Measurements from ENCODE around the gene OR52D1.

OR52D1 gene

GRCh38 chr11:5488385-5488784 lies at the start of gene OR52D1:
OR52D1 (plus strand) TSS chr11:5488685; CDS start chr11:5488707, 22 bp downstream.
- no peak for DNase-seq

DNA sequence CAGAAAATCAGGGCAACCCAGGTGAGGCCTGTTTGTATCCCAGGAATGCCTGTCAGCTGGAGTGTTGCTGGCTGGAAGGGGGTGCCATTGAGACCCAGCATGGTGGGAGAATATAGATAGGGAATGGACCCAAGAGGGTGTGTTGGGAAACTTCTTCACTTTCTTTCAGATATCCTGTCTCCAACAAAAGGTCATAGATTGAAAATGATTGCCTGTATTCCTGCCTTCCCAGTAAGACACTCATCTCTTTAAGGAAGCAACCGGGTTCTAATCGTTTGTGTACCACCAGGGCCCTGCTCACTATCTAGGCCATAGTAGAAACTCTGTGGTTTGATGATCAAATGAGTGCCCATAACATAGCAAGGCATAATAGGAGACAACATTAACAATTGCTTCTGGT lies 47.1 kb upstream of the OR52D1 start, which contains the start of gene OR51I1:
OR51I1 (minus strand) TSS at position 101 of the 400 bp plus-strand sequence; CDS start at position 101, 0 bp downstream.
- DNase-seq: no peak

- no peak for DNase-seq
These were observed 44.6 kb upstream of the OR52D1 start for GRCh38 chr11:5443835-5444393.

- DNase-seq: no peak
These were observed 39.5 kb upstream of the OR52D1 start, which contains the start of gene OR51I2 for GRCh38 chr11:5449023-5449422. OR51I2 (plus strand) TSS chr11:5449323; CDS start chr11:5453489, 4,166 bp downstream.

DNA sequence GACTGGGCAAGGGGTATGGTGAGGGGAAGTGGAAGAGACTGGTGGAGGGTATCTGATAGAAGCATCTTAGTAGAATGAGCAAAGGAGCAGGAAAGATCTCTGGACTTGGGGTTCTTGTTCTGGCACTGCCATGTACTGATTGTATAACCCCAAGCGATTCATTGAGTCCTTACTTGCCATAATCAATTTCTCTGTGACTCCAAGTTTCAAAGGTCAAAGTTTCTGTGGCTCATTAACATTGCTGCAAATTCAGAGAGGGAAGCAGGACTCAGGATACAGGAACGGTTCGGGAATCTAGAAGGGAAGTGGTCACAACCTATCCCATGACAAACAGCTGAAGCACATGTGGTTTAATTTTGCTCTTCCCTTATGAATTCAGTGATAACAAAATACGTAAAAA lies 39.1 kb upstream of the OR52D1 start:
- DNase-seq: no peak

DNA sequence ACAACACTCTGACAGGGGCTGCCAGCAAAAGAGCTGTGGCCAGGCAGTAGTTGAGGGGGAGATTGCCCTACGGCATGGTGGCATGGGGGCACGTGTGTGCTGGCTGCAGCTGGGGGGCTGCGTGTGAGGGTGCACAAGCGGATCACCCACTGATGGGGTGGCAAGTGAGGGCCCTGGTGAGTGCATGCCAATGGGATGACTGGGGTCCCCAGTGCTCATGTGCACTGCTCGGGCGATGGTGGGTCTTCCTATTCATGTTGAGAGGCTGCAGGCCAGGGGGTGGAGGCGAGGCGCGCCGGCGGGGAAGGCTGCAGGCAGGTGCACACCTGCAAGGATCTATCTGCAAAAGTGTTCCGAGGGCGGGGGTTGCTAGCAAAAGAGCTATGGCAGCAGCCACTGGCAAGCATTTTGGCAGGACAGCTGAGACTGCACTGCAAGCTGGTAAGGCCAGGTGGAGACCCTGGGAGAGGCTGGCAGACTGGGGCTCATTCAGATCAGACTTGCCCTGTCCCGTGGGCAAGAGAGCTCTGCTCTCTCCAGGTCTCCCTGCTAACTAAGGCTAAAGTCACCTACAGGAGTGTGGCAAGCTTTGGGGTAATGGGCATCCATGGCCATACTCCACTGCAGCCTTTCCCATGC lies 27.4 kb upstream of the OR52D1 start:
- no peak for DNase-seq

DNA sequence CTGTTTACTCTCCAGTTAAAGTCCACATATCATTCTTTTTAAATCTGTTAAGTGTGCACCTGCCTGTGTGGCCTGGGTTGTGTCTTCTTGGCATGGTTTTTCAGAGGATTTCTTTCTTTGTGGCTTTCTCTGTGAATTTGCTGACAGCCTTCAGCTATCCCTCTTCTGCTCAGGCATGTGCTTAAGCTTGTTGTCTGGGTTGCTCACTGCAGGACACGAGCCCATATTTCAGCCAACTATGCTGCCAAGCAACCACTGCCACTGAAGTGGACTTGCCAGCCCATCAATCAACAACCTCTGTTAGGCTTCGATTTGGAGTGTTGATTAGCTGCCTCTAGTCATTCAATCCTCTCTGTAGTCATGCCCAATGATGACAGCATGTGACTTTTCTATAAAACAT lies 21.0 kb upstream of the OR52D1 start:
- no peak for DNase-seq

DNA sequence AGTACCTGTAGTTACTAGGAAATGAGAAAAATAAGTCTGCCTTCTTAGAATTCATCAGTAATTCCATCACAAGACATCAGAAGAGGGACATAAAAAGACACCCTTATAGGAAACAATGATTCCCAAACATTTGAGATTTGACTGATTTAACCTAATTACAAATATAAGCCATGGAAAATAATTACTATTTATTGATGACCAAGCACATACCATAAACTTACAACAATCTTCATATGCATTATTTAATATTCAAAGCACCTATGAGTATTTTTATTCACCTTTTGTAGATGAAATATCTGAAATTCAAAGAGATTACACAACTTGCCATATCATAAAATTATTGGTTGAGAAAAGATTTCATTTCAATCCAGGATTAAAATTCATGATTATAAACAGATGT lies 14.6 kb upstream of the OR52D1 start:
- DNase-seq: no peak

DNA sequence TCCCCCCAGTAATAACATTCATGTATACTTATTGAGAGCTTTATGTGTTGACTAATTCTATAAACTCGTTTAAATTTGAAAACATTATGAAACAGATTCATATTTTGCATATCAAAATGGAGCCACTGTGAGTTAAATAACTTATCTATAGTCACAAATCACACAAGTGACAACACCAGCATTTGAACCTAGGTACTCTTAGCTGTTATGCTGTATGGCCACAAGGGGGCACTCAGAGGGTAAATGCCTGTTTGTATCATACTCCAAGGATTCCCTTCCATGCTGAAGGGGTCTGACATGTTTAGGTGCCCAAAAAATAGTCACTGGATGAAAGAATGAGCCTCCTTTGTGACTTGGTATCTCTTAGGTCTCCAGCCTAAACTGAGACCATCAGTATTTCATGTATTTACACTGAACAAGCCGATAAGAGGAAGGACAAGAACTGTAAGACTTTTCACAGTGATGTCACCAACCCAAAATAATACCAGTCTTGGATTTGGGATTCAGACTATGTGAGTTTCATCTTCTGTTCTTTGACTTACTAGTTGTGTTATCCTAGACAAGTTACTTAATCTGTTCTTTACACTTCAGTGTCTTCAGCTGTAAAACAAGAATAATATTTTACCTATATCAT lies 12.2 kb upstream of the OR52D1 start:
- no peak for DNase-seq

GRCh38 chr11:5486003-5486402 lies 2.5 kb upstream of the OR52D1 start:
- no peak for DNase-seq

DNA sequence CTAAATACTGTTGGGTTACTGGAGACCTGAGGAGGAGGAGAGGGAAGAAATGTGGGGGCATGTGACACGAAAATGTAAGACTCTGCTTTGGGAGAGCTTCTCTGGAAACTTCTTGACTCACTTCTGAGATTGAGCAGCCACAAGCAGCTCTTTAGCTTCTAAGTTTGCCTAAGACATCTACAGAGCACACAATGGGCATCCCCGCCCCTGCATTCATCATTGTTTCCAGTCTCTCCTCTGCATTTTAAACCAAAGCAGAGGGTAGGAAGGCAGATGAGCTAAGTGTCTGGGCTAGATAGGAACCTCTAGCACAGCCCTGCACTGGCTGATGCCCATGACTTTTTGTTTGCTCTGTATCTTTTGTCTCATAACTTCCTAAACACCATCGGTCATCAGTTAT lies 2.1 kb upstream of the OR52D1 start:
- DNase-seq: no peak

DNA sequence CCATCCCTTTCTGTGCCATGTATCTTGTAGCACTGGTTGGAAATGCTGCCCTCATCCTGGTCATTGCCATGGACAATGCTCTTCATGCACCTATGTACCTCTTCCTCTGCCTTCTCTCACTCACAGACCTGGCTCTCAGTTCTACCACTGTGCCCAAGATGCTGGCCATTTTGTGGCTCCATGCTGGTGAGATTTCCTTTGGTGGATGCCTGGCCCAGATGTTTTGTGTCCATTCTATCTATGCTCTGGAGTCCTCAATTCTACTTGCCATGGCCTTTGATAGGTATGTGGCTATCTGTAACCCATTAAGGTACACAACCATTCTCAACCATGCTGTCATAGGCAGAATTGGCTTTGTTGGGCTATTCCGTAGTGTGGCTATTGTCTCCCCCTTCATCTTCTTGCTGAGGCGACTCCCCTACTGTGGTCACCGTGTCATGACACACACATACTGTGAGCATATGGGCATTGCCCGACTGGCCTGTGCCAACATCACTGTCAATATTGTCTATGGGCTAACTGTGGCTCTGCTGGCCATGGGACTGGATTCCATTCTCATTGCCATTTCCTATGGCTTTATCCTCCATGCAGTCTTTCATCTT lies 414 bp downstream of the OR52D1 start:
- DNase-seq: no peak

DNA sequence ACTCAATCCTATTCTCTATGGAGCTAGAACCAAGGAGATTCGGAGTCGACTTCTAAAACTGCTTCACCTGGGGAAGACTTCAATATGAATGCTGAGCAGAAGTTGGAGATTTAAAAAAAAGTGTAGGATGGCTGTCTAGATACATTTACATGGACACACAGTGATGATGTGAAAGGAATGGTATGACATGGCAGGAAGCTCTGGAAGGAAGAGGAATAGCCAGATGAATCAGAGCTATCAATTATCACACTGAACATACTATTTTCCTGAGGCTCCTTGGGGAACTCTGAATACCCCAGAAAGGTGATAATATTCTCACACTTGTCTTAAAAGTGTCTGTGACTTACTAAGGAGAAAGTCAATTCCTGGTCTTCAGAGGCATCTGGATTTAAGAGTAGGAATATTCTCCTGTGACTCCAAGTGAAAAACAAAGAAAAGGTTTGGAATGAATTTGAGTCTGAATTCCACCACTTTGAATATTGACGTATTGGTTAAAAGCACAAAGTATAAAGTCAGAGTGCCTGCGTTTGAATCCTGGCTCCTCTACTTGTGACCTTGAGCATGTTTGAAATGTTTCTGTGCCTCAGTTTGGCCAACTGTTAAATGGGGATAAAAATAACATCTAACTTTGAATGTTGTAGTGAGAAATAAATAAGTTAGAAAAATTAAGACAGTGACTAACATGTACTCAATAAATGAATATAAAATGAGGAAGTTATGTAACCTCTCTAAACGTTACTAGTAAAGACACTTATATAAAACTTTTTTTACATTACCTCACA lies 1.3 kb downstream of the OR52D1 start:
- DNase-seq: no peak

- no peak for DNase-seq
These were observed 11.2 kb downstream of the OR52D1 start for GRCh38 chr11:5499671-5500070.

DNA sequence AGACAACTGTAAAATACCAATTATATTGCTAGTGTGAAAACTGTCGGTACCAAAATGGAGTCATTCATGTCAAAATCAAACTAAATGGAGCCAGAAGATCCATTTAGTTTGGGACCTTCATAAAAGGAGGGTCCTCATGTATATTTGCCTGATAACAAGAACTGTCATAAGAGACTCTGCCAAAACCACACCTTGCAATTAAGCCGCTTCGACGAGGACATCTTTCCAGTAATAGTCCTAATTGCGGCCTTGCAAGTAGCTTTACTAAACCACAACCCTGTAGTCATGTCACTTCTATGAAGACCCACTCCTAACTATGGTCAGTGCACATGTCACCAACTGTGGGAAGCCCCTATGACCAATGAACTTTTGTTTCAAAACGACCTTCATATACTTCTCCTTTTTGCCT lies 11.9 kb downstream of the OR52D1 start:
- DNase-seq: no peak

GRCh38 chr11:5504403-5504921 lies 16.0 kb downstream of the OR52D1 start:
- DNase-seq: no peak

- DNase-seq: no peak
These were observed 17.0 kb downstream of the OR52D1 start for GRCh38 chr11:5505363-5506048.

DNA sequence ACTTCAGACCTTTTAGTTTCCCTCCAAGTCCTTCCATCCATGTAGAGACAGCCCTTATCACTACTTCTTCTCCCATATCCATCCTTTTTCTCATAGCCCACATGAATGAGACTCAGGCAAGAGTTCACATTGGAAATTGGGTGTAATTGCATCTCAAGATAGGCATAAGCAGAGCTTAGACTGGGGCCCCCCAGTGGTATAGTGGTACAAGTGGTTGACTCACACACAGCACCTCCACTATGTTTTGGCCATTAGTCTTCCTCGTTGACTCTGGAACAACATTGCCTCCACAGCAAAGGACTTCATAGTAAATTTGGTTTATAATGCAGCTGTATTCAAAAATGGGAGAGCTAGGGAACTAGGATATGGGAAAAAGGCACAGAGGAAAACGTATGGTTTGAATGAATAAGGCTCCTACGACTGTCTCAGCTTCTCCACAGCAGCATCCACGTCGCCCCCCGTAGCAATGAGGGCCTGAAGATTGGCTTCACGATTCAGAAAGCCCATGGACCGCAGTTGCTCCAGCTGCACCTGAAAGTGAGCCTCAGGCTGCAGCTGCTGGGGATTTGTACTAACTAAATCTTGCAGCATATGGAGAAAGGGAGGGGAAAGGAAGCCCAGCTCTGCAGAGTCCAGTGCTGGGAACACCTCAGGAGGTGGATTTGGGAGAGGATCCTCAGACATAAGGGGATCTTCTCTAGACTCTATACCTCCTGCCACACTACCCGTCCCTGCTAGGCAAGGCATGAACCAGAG lies 18.9 kb downstream of the OR52D1 start:
- DNase-seq: no peak

- no peak for DNase-seq
These were observed 19.4 kb downstream of the OR52D1 start for GRCh38 chr11:5507933-5508305.

DNA sequence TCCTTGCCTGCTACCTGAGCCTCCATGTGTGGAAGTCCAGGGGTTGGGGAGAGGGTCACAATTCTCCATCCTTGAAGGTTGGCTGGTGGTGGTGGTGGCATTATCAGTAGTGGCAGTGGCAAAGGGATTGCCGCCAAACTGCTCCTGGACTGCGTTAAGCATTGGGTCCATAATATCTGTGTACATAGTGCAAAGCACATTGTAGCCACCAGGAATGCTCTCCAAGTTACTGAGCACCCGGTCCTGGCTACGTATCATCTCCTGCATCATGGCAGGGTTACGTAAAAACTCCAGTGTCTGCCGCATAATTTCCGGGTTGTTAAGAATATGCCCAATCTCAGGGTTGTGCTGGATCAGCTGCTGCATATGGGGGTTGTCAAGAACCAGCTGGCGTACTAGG lies 20.1 kb downstream of the OR52D1 start:
- no peak for DNase-seq

DNA sequence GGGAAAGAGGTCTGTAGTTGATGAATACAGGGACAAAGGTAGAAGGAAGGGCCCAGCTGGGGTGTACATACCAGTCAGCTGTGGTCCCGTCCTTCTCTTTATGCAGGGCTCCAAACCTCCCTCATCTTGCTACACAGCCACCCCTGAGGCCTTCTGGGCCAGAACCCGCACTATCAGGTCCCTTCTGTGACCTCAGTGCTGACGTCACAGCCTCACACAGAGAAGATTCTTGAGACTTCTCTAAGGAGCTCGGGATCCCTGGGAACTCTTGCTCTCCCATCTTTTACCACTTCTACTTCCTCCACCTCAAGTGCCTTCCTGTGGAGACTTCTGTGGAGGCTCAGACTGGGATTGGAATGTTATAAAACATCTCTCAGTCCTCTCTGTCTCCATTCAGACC lies 21.3 kb downstream of the OR52D1 start, which contains the start of gene UBQLN3:
UBQLN3 (minus strand) TSS at position 155 of the 400 bp plus-strand sequence. CDS start 399 bp downstream, outside the sequence.
- no peak for DNase-seq

All from activated CD8-positive, alpha-beta memory T cell treated with anti-CD3 and anti-CD28 coated beads for 24 hours (primary cell).